Common myeloid progenitor, CD34-positive (primary cell): Measurements from ENCODE around the gene EGLN3.

Experiments
- CTCF ChIA-PET: fragments of 350-600 bp; sonication (Branson Sonifier 250); formaldehyde crosslinking; loops from one replicate; lab custom pipeline; 2021; ENCODE audit warnings: antibody characterized with exemption; lab: Charles Lee
- POLR2A ChIA-PET: fragments of 350-600 bp; sonication (Branson Sonifier 250); formaldehyde crosslinking; loops from one replicate; lab custom pipeline; 2021; ENCODE audit warnings: antibody characterized with exemption; lab: Charles Lee
- DNase-seq, 3 donors: peaks; one replicate each; pipeline versions ENCODE4 v3.0.0 to v3.0.0-alpha.2; 2013
- H3K27ac ChIP-seq, 2 experiments: 1 replicate in 1 of 2; 2 replicates in 1 of 2; pipeline ENCODE4 v1.7.0; 2013; ENCODE audit warnings: inconsistent platforms in 2 of 2, low read length in 2 of 2, mild to moderate bottlenecking in 2 of 2, low read depth in 1 of 2, moderate library complexity in 1 of 2; ENCODE audit not compliant: severe bottlenecking in 2 of 2, insufficient read depth in 1 of 2, poor library complexity in 1 of 2
- H3K27me3 ChIP-seq, 5 experiments: replicated peaks in 2 of 5; 1 replicate in 3 of 5; 2 replicates in 2 of 5; pipeline versions ENCODE4 v1.6.1 to v1.7.0; 2013; ENCODE audit warnings: low read length in 4 of 5, mild to moderate bottlenecking in 2 of 5, moderate library complexity in 2 of 5, inconsistent platforms in 1 of 5; ENCODE audit not compliant: insufficient read depth in 5 of 5, control insufficient read depth in 4 of 5
- H3K36me3 ChIP-seq, 4 experiments: 1 replicate in 2 of 4; 2 replicates in 2 of 4; pipeline versions ENCODE4 v1.6.1 to v1.7.0; 2013; ENCODE audit warnings: low read length in 3 of 4, control low read depth in 1 of 4, mild to moderate bottlenecking in 1 of 4; ENCODE audit not compliant: control insufficient read depth in 4 of 4, insufficient read depth in 4 of 4
- H3K4me1 ChIP-seq, 4 experiments: 1 replicate in 3 of 4; 2 replicates in 1 of 4; pipeline versions ENCODE4 v1.6.1 to v1.7.1; 2013; ENCODE audit warnings: low read length in 3 of 4, mild to moderate bottlenecking in 3 of 4, control low read depth in 1 of 4, inconsistent platforms in 1 of 4, moderate library complexity in 1 of 4; ENCODE audit not compliant: control insufficient read depth in 4 of 4, insufficient read depth in 4 of 4; ENCODE audit errors: control extremely low read depth in 1 of 4
- H3K4me3 ChIP-seq, 7 experiments: 1 replicate in 4 of 7; 2 replicates in 3 of 7; pipeline versions ENCODE4 v1.5.1 to v1.7.0; 2013; ENCODE audit warnings: mild to moderate bottlenecking in 7 of 7, low read length in 6 of 7, moderate library complexity in 6 of 7, inconsistent platforms in 2 of 7, low read depth in 2 of 7, control low read depth in 1 of 7; ENCODE audit not compliant: insufficient read depth in 4 of 7, control insufficient read depth in 1 of 7; ENCODE audit errors: extremely low read depth in 1 of 7
- H3K9me3 ChIP-seq, 5 experiments: 1 replicate in 4 of 5; 2 replicates in 1 of 5; pipeline versions ENCODE4 v1.6.1 to v1.7.1; 2013; ENCODE audit warnings: low read length in 4 of 5, mild to moderate bottlenecking in 2 of 5, inconsistent platforms in 1 of 5, low read depth in 1 of 5, moderate library complexity in 1 of 5; ENCODE audit not compliant: control insufficient read depth in 4 of 5, insufficient read depth in 2 of 5; ENCODE audit errors: control extremely low read depth in 1 of 5
- WGBS: methylation state at CpG from one replicate; pipeline ENCODE4 v1.1.5; 2013; ENCODE audit not compliant: insufficient coverage; 5-methylcytosine and 5-hydroxymethylcytosine counted together

The EGLN3 gene

GRCh38 chr14:33884916-33885315 lies 66.0 kb downstream of the EGLN3 start:
- CTCF ChIA-PET: interaction anchor here (1.2 kb wide), 1 partner anchor 11 kb away, joined by 3 read pairs; no protein-coding TSS in a partner anchor
- DNase-seq: no peak
- POLR2A ChIA-PET: no interaction called here

GRCh38 chr14:33880330-33880729 lies 70.5 kb downstream of the EGLN3 start:
- no peak for DNase-seq
- no peaks in the 10 kb centered on the region for H3K36me3 ChIP-seq
- WGBS: no CpG with 5 or more reads among the region's 1 CpG
- POLR2A ChIA-PET: interaction anchor here (0.7 kb wide), 1 partner anchor 1081 kb away, joined by 3 read pairs; no protein-coding TSS in a partner anchor
- H3K27me3 ChIP-seq: no peaks in the 10 kb centered on the region
- no peak overlapping the region for H3K27ac ChIP-seq
- H3K9me3 ChIP-seq: peaks cover 2 to 29% (median 9%) of the 10 kb centered on the region in 5 experiments
- H3K4me1 ChIP-seq: no peaks in the 10 kb centered on the region
- CTCF ChIA-PET: no interaction called here
- H3K4me3 ChIP-seq: no peak overlapping the region

More at GRCh38 chr14:33884916-33885315, 66.0 kb downstream of the EGLN3 start:
- Histone ChIP-seq H3K36me3 (no peaks in the 10 kb centered on the region), H3K4me1 (no peaks in the 10 kb centered on the region), H3K27me3 (no peaks in the 10 kb centered on the region), H3K27ac (no peak overlapping the region), H3K4me3 (no peak overlapping the region), H3K9me3 (peaks cover 0 to 10% (median 3%) of the 10 kb centered on the region in 5 experiments)
- 100% methylated on average over 2 of the region's 2 CpGs for WGBS

- ChIA-PET CTCF (no interaction called here), POLR2A (no interaction called here)
- WGBS: no CpG with 5 or more reads among the region's 3 CpGs
- H3K36me3 ChIP-seq: no peaks in the 10 kb centered on the region
- H3K27me3 ChIP-seq: no peaks in the 10 kb centered on the region
- peaks cover 2 to 31% (median 9%) of the 10 kb centered on the region in 5 experiments for H3K9me3 ChIP-seq
- no peak overlapping the region for H3K4me3 ChIP-seq
- H3K27ac ChIP-seq: no peak overlapping the region
- no peak for DNase-seq
- H3K4me1 ChIP-seq: no peaks in the 10 kb centered on the region
These were observed 71.1 kb downstream of the EGLN3 start for GRCh38 chr14:33879684-33880286.

- Histone ChIP-seq H3K4me1 (no peaks in the 10 kb centered on the region), H3K4me3 (no peak overlapping the region), H3K27me3 (no peaks in the 10 kb centered on the region), H3K27ac (no peak overlapping the region), H3K36me3 (no peaks in the 10 kb centered on the region), H3K9me3 (peaks cover 2 to 31% (median 8%) of the 10 kb centered on the region in 5 experiments)
- no CpG with 5 or more reads among the region's 2 CpGs for WGBS
- ChIA-PET CTCF (interaction anchor here (0.8 kb wide), 1 partner anchor 27 kb away, joined by 3 read pairs; no protein-coding TSS in a partner anchor), POLR2A (no interaction called here)
- DNase-seq: peak in 2 of 3 donors; percentile 11 to 19
These were observed 74.6 kb downstream of the EGLN3 start for GRCh38 chr14:33876274-33876673.
